UCSD-AML1 (cell line): Measurements from ENCODE around the gene MTERF4.
A peak's percentile ranks its signal among the peaks of the same experiment; 100 is the strongest.
"Not testable (repeated sequence)": the region's sequence is repeated elsewhere in the genome, so short reads cannot be mapped to it uniquely, and the experiment has no call there.

ENCODE experiments used
- DNase-seq: peaks from one replicate; lab custom pipeline; 2025; ENCODE audit not compliant: unreplicated experiment; lab: John Stamatoyannopoulos, UW

Gene MTERF4

DNA sequence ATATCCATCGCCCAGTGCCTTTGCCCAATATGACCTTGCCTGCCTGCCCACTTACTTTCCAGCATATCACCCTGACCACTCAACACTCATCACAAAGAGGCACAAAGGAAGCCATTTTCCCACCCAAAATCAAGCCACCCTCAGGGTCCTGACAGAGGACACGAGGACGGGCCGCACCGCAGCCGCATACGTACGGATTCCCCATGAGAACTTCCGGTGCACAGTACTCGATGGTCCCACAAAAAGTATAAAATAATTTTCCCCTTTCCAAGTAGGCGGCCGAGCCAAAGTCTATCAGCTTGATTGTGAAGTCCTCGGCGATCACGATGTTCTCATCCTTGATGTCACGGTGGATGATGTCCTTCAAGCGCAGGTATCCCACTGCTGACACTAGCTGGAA lies 10.0 kb upstream of the MTERF4 start:
- DNase-seq, result no peak

DNA sequence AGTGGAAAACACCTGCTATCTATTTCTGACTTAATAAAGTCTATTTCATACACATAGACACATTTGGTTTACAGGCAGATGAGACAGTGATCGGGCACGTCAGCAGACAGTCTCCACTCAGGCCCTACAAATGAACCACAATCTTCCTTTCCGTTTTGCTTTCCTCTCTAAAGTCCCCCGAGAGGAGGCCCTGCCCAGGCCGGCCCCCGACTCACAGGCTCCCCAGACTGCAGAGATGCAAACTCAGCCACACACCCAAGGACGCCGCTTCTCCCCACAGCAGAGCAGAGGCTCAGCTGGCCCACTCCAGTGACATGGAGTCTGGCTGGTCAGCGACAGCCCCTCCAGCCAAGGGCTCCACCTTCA lies 9.3 kb upstream of the MTERF4 start:
- no peak for DNase-seq

DNA sequence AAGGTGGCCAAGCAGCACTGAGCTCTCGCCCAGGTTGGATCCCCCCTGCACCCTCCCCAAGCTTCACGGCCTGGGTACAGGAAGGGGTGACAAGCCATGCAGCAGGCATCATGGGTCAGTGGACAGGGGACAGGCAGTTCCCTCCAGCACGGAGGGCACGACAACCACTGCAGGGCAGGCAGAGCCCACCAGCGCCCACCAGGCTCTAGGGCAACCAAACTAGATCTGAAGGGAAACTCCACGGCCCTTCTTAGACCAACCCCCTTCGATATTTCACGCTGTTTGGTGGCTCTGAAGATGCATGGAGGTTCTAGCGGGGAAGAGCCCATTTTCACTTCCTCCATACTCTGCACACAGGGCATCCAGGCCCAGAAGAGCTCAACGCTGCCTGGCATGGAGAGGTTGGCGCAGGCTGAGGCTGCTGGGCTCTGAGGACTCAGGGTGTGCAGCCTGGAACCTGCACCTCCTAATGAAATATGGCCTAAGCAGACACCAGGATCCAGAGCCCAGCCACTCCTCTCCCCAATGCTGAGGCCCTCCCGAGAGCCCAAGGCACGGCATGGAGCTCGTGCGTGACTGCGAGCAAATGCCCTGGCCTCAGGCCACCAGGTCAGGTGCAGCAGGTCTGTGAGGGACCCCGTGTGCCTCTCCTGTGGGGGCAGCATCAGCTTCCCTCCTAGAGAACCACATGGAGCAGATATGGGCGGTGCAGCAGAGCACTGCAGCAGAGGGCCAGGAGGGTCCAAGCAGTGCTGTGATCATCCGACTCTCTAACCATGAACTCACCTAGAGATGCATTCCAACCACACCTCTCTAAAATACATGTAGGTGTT lies 8.7 kb upstream of the MTERF4 start:
- no peak for DNase-seq

DNA sequence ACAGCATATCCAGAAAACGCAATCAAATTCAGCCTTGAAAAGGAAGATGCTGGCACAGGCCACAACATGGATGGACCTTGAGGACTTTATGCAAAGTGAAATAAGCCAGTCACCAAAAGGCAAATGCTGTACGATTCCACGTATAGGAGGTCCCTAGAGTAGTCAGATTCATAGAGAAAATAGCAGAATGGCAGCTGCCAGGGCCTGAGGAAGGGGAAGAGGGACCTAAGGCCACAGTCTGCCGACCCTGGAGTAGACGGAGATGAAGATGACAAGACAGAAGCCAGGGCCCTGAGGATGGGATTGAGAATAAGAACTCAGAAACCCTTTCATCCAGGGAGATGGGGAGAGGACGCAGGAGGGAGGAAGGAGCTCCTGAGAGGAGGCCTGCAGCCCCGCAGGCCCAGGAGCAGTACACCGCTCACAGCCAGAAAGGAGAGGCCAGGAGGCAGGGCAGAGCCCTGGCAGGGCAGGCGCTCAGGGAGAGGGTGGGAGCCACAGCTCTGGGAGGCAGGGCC lies 8.1 kb upstream of the MTERF4 start:
- DNase-seq, result no peak

DNA sequence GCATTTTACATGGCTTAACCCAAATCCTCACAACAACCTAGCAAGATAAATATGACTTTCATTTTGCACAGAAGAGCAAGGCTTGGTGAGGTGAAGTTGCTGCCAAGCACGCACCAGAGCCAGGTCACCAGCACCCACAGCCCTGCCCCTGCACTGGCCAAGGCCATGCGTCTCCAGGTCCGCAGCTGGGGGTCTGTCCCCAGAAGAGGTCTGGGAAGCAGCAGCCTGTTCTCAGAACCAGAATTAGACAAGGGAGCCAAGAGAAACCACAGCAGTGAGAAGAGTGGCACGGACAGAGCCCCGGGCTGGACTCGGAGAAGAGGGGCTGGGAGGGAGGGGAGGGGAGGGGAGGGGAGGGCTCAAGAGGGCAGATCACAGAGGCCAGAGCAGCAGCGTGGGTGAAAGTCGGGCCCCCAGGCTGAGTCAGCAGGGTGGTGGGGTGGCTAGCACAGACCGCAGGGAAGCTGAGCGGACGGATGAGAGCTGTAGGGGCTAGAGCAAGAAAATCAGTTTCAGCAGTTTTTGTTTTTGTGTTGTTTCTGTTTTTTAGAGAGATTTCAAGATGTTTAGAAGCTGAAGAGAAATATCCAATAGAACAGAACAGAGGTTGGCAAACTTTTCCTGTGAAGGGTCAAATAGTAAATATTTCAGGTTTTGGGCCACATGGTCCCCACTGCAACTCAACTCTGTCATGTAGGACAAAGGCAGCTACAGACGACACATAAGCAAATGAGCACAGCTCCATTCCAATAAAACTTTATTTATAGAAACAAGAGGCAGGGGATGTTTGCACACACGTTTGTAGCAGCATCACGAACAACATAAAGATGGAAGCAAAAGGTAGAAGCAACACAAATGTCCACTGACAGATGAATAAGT lies 7.4 kb upstream of the MTERF4 start:
- no peak for DNase-seq

DNA sequence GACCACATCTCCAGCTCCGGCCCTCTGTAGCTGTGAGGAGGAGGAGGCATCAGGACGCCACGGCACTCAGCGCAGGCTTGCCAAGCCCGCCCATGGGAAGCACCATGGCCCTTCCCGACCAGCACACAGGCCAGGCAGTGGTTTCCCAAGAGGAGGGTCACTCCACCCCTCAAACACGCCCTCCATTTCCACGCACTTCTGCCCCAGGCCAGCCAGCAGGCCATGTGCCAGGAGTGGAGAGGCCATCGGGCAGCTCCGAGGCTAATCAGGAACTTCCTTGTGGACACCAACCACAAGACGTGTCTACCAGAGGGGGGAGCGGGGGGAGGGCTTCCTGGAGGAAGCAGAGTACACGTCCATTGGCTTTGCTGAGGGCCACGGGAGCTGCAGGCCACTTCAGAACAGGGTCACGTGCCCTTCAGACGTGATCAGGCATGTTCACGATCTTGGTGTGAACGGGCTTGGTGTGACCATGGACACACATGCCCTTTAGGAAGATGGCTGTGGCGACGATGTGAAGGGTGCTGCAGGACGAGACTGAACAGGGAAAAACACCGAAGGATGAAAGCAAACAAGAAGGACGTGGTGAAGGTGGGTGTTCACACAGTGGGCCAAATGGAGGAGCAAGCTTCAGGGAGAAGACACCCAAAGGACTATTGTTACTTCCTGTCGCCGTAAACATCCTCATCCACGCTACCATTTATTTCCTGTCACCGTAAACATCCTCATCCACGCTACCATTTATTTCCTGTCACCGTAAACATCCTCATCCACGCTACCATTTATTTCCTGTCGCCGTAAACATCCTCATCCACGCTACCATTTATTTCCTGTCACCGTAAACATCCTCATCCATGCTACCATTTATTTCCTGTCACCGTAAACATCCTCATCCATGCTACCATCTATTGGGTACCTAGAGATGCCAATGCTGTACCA lies 6.5 kb upstream of the MTERF4 start:
- DNase-seq, result peak; percentile 23

DNA sequence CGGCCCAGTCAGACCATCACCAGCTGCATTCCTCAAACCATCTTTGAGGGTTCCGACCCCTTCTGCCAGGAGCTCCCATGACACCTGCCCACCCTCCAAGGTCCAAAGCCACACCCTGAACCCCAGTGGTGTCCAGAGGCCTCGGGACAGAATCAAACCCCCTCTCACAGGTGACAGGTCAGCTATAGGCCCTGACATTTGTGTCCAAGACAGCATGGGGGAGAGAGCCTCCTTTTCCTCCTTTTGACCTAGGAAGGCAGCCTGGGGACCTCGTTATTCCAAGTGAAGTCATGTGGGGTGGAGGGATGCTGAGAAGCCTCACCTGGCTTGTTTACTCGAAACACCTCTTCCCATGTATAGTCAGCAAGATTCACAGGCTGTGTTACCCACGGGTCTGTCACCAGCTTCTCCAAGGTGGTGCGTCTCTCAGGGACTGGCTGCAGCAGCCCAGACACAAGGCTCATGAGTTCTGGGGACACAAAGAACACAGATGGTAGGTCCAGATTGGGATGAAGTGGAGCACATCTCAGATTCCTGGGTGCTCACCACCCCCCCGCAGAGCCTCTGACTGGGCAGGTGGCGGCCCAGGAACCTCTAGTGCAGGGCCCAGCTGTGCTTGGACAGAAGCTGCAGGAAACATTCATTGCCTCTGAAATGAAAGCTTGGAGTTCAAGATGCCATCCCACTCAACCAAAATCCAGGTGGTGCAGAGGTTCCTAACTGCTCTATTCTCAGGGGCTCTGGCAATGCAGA lies 5.1 kb upstream of the MTERF4 start:
- no peak for DNase-seq

DNA sequence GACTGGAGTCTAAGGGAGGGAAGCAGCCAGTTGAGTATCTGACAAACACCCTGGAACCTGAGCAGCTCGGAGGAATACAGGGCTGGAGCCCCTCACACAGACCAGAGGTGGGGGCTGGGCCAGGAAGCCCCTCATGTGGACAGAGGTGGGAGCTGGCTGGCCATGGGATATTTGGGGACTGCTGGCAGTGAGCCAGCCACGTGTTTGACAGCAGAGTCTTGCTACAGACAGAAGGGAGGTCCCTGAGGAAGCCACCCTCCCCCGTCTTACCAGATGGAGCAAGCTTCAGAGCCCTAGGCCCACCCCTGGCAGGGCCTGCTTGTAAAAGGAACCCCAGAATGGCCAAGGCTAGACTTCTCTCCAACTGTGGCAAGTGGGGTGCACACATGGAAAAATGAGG lies 3.6 kb upstream of the MTERF4 start:
- DNase-seq, result no peak

DNA sequence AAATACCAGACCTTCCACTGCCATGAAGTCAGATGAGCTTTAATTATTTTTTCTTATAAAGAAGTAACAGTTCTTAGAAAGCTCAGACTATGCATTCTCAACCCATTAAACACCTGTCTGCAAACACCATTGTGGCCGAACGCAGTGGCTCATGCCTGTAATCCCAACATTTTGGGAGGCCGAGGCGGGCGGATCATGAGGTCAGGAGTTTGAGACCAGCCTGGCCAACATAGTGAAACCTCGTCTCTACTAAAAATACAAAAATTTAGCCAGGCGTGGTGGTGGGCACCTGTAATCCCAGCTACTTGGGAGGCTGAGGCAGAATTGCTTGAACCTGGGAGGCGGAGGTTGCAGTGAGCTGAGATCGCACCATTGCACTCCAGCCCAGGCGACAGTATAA lies 2.5 kb upstream of the MTERF4 start:
- not testable (repeated sequence) for DNase-seq

DNA sequence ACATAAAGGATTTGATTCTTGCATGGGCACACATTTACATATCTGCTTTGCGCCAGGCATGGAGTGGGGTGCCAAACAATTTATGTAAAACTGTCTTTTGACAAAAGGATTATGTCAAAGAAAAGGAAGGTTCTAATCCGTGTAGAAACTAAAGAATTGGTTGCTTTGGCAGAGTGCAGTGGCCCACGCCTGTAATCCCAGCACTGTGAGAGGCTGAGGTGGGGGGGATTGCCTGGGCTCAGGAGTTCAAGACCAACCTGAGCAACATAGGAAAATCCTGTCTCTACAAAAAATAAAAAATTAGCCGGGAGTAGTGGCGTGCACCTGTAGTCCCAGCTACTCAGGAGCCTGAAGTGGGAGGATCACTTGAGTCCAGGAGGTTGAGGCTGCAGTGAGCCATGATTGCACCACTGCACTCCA lies 1.1 kb upstream of the MTERF4 start:
- no peak for DNase-seq

DNA sequence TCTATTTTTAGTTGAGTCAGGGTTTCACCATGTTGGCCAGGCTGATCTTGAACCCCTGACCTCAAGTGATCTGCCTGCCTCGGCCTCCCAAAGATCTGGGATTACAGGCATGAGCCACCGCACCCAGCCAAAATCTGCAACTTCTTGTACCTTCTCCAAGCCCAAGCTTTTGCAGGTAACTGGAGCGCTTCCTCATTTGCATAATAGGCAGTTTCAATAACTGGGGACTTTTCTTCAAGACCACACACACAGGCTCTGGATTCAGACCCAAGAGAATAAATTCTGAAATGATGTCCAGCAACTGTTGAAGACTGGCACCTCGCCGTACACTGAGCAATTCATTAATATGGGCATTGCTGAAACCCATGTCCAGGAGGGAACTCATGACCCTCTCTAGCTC lies 2.8 kb downstream of the MTERF4 start:
- DNase-seq, result no peak

DNA sequence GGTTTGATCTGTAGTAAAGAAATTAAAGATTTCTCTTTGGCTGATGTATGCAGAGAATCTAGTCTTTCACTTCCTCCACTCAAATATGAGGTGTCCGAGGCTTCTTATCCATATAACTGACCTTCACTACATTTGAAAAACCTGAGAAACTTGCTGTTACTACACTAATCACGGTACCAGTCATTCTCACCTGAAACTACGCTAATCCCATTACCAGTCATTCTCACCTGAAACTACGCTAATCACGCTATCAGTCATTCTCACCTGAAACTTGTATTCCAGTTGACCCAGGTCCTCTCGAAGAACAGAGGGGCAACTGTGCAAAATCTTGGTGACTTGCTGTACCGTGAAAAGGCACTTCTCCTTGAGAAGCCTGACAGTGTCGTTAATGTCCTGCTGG lies 5.1 kb downstream of the MTERF4 start:
- no peak for DNase-seq

DNA sequence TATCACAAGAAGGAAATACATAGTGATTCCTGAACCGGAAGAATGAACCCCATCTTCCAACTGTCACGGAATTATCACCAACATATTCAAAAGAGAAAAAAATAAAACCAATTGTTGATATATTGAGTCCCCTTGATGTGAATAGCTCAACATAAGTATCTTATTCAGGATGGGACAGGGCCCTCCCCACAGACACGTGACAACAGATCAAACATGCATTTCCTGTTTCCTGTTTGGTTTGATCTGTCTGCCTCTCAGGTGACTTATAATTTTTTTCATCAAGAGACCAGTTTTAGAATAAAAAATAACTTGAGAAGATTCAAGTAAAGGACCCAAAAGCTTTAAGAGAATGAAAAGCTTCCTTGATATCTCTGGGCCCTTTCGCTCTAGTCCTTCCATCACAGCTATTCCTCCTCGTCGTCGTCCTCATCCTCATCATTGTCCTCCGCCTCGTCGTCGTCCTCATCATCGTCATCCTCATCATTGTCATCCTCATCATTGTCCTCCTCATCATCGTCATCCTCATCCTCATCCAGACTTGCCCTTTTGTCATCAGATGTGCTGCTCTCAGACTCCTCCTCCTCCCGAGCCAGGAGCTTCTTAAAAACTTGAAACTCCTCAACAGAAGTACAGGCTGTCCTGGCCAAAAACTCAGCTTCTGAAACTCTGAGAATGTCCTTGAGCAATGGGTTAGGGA lies 6.3 kb downstream of the MTERF4 start:
- DNase-seq, result no peak

DNA sequence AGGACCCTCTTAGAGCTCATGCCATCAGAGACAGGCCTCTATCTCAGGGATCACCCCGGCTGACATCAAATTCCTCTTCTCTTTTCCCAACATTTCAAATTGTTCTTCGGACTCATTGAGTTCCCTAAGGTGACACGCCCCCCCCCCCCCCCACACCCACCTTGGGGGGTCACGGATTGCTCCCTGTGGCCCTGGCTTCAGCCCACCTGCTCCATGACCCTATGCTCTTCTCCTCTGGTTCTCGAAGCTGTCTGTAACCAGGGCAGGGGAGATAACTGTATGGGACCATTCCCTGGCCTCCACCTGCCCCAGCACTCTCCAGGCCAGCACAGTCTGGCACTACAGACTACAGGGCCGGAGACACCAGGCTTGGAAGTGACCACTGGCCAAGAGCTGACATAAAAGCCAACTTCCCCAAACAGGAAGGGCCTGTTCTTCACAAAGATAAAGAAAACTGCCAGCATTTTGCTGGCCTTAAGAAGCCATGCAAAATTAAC lies 7.1 kb downstream of the MTERF4 start:
- no peak for DNase-seq

DNA sequence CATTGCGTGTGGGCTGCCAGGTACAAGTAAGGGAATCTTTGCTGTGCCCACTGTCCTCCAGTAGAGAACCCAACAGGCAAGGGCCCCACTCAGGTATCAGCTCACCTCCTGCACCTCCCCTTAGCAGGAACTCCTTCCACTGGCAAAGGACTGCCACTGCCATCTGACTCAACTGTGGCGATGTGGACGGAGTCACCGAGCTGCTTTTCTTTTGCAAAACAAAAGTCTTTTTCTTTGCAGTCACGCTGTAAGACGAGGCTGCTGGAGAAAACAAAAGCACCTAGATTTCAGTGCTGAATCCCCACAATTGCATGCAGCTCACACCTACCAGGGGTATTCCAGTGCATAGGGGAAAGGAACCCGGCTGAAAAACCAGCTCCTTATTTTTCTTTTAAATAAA lies 7.9 kb downstream of the MTERF4 start:
- DNase-seq, result no peak

DNA sequence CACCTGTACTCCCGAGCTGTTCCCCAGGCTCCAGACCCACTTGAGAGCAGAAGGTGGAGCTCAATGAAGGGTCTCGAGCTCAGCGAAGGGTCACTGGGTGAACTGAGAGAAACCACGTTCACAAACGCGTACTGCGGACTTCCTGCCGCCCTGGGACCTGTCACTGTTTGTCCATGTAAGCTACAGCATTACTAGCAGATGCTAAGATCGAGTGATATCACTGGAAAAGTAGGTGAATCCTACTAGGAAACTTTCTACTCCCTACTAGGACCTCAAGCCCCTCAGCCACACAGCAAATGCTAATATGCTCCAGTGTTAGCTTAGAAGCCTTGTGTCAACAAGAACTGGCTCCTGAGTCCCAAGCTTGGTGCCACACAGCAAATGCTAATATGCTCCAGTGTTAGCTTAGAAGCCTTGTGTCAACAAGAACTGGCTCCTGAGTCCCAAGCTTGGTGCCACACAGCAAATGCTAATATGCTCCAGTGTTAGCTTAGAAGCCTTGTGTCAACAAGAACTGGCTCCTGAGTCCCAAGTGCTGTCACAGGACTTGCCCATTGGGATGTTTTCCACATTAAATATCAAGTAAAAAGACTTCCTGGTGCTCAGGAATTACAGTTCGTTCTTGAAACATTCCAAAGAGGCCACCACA lies 8.8 kb downstream of the MTERF4 start:
- not testable (repeated sequence) for DNase-seq

DNA sequence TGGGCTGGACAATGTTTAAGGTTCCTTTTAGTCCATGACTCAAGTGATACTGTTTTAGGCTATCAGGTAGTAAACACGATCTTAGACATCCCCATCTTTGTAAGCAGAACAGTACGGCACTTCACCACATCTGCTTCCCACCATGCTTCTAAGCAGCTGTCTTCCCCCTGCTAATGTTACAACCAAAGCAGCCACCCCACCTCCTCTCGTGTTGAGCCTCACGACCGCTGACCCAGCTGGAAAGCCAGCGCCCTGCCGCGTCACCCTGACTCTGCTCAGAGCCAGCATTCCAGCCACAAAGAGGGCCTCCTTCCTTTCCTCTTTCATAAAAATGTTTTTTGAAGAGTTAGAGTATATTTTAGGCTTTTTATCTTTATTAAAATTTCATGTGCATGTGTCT lies 9.4 kb downstream of the MTERF4 start:
- DNase-seq, result no peak

DNA sequence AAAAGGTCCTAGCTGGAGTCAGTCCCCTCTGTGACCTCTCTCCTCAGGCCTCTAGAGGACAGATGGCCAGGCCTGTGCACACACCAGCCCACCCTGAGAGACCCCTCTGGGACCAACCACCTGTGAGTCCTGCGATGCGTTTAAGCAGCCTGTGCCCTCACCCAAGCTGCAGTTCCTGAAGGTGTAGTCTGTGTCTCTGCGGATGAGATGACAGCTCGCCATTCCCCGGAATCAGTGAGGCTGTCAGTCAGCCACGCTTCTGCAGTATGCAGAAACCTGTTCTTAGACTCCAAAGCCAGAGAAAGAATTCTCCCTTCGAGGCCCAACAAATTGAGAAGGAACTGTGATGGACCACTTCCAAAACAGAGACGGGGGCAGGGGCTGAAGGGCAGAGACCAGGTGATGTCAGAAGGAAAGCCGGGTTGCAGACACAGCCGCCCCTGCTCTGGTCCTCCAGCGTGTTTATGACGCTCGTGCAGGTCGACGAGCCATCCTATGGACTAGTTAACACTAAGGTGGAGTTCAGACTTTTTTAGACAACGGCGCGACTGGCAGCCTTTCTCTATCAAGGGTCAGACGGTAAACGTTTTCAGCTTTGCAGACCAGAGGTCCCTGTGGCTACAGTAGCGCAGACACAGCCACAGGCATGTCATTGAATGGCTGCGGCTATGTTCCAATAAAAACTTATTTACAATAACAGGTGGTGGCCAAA lies 10.2 kb downstream of the MTERF4 start:
- no peak for DNase-seq
